OCI-LY7 (cell line): ENCODE data around the gene DDX52. TPM values are rescaled to one million over a fixed set of nuclear protein-coding genes. Genes with fewer than 3 reads are reported as not detected.

Experiments
- BruUV-seq: library from RNA; stranded (reverse); fragments of 400-500 nt; replicated peaks from 2 replicates; lab custom pipeline; 2021; lab: Mats Ljungman, UMichigan
- CTCF ChIA-PET: fragments of 300-600 bp; sonication (Branson Sonifier 250); formaldehyde crosslinking; loops from one replicate; lab custom pipeline; 2022; ENCODE audit warnings: antibody characterized with exemption; ENCODE audit not compliant: unreplicated experiment; lab: Charles Lee
- POLR2A ChIA-PET: fragments of 300-600 bp; sonication (Branson Sonifier 250); formaldehyde crosslinking; loops from one replicate; lab custom pipeline; 2022; ENCODE audit warnings: antibody characterized with exemption; lab: Charles Lee
- DNase-seq: peaks from one replicate; pipeline ENCODE4 v3.0.0-alpha.2; 2015; ENCODE audit warnings: low spot score
- H2AFZ ChIP-seq: fragments of 200-600 bp; sonication (generic), shearing (Covaris generic); 2 replicates; pipeline ENCODE4 v1.6.1; 2014; ENCODE audit warnings: mild to moderate bottlenecking, antibody characterized with exemption, low read length, moderate library complexity
- H3K27ac ChIP-seq: fragments of 200-600 bp; sonication (generic); 2 replicates; pipeline ENCODE4 v1.5.1; 2014; ENCODE audit warnings: mixed run types, low read depth, mild to moderate bottlenecking, moderate library complexity, low read length, inconsistent platforms; ENCODE audit not compliant: poor library complexity, severe bottlenecking
- H3K36me3 ChIP-seq: fragments of 200-600 bp; sonication (generic); 2 replicates; pipeline ENCODE4 v1.6.1; 2014; ENCODE audit warnings: mild to moderate bottlenecking, antibody characterized with exemption, low read length, moderate library complexity, mixed read lengths; ENCODE audit not compliant: insufficient read depth
- H3K4me1 ChIP-seq: fragments of 200-600 bp; sonication (generic); 2 replicates; pipeline ENCODE4 v1.5.1; 2014; ENCODE audit warnings: mild to moderate bottlenecking, low read length; ENCODE audit not compliant: insufficient read depth, poor library complexity, severe bottlenecking
- H3K4me2 ChIP-seq: fragments of 200-600 bp; sonication (generic); 2 replicates; pipeline ENCODE4 v1.6.1; 2014; ENCODE audit warnings: mild to moderate bottlenecking, low read length
- H3K4me3 ChIP-seq: fragments of 200-600 bp; sonication (generic); 2 replicates; pipeline ENCODE4 v1.5.1; 2014; ENCODE audit warnings: mild to moderate bottlenecking, low read depth, low read length; ENCODE audit not compliant: poor library complexity, severe bottlenecking
- H3K79me2 ChIP-seq: fragments of 200-600 bp; sonication (generic); 2 replicates; pipeline ENCODE4 v1.6.1; 2016; ENCODE audit warnings: low read depth, mild to moderate bottlenecking, low read length, moderate library complexity, mixed read lengths; ENCODE audit not compliant: insufficient read depth
- H3K9me2 ChIP-seq: fragments of 200-600 bp; sonication (generic); 2 replicates; pipeline ENCODE4 v1.6.1; 2016; ENCODE audit warnings: mild to moderate bottlenecking, low read length, mixed read lengths; ENCODE audit not compliant: insufficient read depth
- H3K9me3 ChIP-seq: fragments of 200-600 bp; sonication (generic); 2 replicates; pipeline ENCODE4 v1.6.1; 2014; ENCODE audit warnings: mild to moderate bottlenecking, mixed run types, low read length, mixed read lengths
- H4K20me1 ChIP-seq: fragments of 200-600 bp; sonication (generic); 2 replicates; pipeline ENCODE4 v1.6.1; 2014; ENCODE audit warnings: mild to moderate bottlenecking, antibody characterized with exemption, low read length, moderate library complexity, mixed read lengths; ENCODE audit not compliant: insufficient read depth
- EZH2phosphoT487 ChIP-seq: fragments of 200-600 bp; sonication (generic); IDR thresholded peaks from 2 replicates; pipeline ENCODE4 v1.6.1; 2018; ENCODE audit warnings: low read depth, borderline replicate concordance, mild to moderate bottlenecking, mixed run types, antibody characterized with exemption, low read length, moderate library complexity, mixed read lengths
- intact Hi-C: fragments of 100-400 bp; cut with micrococcal nuclease; formaldehyde crosslinking; loops from one replicate; pipeline ENCODE4 v1.10.0; 2022; ENCODE audit not compliant: unreplicated experiment
- total RNA-seq, 2 experiments: library from RNA; depleted of rRNA in 1 of 2; stranded (reverse); fragments of >200 nt in 1 of 2; shearing (Covaris generic) in 1 of 2; gene quantifications; 2 replicates each; pipeline ENCODE4 v1.2.3, GENCODE V29; 2014 to 2022
- TF ChIP-seq, protein P1 (sequence below): fragments of 200-600 bp; sonication (generic); conservative IDR thresholded peaks from 2 replicates; pipeline ENCODE4 v1.5.1; 2014; ENCODE audit warnings: mild to moderate bottlenecking, antibody characterized with exemption, low read length, moderate library complexity, mixed read lengths

The DDX52 gene
- total RNA-seq, 2 experiments from 2014 or later = 18.1 to 35.2 TPM

DNA sequence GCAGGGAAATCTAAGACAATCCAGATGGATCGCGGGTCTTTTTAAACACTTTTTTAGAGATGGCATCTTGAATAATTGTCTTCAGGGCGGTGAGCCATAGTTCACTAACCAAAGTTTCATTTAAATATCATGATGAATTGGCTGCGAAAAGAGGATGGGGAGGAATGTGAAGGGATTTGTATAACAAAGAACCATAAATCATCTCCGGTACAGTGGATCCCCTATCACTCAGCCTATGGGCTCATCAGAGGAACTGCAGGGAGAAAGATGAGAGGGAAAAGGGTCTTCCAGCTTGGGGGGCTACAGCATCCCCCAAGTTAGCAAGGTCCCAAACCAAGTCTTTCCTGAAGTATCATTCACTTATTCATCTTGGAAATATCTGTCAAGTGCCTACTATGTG, 16.7 kb upstream of the DDX52 start:
- Histone ChIP-seq H3K27ac (no peak overlapping the region), H4K20me1 (no peaks in the 10 kb centered on the region), H3K4me2 (no peak overlapping the region), H2AFZ (no peak overlapping the region), H3K9me3 (no peaks in the 10 kb centered on the region), H3K9me2 (no peaks in the 10 kb centered on the region), H3K4me1 (no peaks in the 10 kb centered on the region), H3K79me2 (no peaks in the 10 kb centered on the region), H3K36me3 (no peaks in the 10 kb centered on the region), H3K4me3 (no peak overlapping the region)
- CTCF ChIA-PET = no interaction called here
- POLR2A ChIA-PET = no interaction called here
- DNase-seq = no peak
- TF ChIP-seq EZH2phosphoT487 = no peak
- TF ChIP-seq, protein P1, sequence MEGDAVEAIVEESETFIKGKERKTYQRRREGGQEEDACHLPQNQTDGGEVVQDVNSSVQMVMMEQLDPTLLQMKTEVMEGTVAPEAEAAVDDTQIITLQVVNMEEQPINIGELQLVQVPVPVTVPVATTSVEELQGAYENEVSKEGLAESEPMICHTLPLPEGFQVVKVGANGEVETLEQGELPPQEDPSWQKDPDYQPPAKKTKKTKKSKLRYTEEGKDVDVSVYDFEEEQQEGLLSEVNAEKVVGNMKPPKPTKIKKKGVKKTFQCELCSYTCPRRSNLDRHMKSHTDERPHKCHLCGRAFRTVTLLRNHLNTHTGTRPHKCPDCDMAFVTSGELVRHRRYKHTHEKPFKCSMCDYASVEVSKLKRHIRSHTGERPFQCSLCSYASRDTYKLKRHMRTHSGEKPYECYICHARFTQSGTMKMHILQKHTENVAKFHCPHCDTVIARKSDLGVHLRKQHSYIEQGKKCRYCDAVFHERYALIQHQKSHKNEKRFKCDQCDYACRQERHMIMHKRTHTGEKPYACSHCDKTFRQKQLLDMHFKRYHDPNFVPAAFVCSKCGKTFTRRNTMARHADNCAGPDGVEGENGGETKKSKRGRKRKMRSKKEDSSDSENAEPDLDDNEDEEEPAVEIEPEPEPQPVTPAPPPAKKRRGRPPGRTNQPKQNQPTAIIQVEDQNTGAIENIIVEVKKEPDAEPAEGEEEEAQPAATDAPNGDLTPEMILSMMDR = no peak
- intact Hi-C loops = no loop called here
- BruUV-seq = no TSS peak

DNA sequence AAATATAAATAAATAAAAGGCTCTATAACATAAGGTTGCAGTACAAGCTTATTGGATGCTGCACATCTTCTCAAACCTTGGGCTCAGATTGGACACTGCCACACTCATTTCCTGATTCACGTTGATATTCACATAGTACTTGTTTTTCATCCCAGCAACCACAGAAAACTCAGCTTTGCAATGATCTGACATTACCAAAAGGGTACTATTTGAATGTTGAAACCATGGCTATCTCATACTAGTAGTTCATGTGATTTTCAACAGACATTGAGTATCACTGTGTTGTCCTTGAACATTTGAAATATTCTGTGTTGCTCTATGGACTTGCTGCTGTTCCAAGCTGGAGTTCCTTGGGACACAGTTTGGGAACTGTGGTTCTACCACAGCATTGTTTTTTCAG, 14.0 kb upstream of the DDX52 start:
- Histone ChIP-seq H3K9me2 (no peaks in the 10 kb centered on the region), H3K79me2 (no peaks in the 10 kb centered on the region), H3K4me1 (no peaks in the 10 kb centered on the region), H3K9me3 (no peaks in the 10 kb centered on the region), H3K4me3 (no peak overlapping the region), H4K20me1 (no peaks in the 10 kb centered on the region), H3K27ac (no peak overlapping the region), H3K36me3 (no peaks in the 10 kb centered on the region), H2AFZ (no peak overlapping the region), H3K4me2 (no peak overlapping the region)
- no peak for DNase-seq
- POLR2A ChIA-PET = no interaction called here
- TF ChIP-seq EZH2phosphoT487 = no peak
- TF ChIP-seq, protein P1 = no peak
- BruUV-seq = no TSS peak
- CTCF ChIA-PET = no interaction called here
- intact Hi-C loops = no loop called here

DNA sequence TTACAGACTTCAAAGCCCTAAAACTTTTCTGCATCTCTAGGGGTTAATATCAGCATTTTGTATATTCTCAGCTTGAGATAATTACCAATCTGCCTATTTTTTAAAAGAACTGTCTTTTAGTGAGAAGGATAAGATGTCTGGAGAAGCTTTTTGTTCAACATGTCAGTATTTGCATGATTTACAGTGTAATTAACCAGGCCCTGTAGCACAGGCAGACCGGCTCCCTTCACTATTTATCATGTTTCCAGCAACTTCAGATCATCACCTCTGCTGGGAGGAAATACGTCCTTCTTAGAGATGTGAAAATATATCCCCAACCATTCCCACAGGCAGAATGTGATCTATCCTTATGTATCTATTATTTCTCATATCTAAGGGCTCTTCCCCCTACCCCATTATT, 8.6 kb upstream of the DDX52 start:
- no peak overlapping the region for H3K4me2 ChIP-seq
- no peak overlapping the region for H3K27ac ChIP-seq
- no peaks in the 10 kb centered on the region for H3K4me1 ChIP-seq
- H4K20me1 ChIP-seq = no peaks in the 10 kb centered on the region
- no peaks in the 10 kb centered on the region for H3K9me3 ChIP-seq
- H3K79me2 ChIP-seq = no peaks in the 10 kb centered on the region
- no TSS peak for BruUV-seq
- intact Hi-C loops = no loop called here
- POLR2A ChIA-PET = no interaction called here
- no peaks in the 10 kb centered on the region for H3K9me2 ChIP-seq
- no peak overlapping the region for H2AFZ ChIP-seq
- DNase-seq = no peak
- no peaks in the 10 kb centered on the region for H3K36me3 ChIP-seq
- CTCF ChIA-PET = no interaction called here
- no peak overlapping the region for H3K4me3 ChIP-seq
- no peak for TF ChIP-seq EZH2phosphoT487
- TF ChIP-seq, protein P1 = no peak
